CD4-positive, alpha-beta T cell treated with Interleukin-17A for 4 hours (primary cell): ENCODE data around the gene TMEM38A.
"Not testable (repeated sequence)": the region's sequence is repeated elsewhere in the genome, so short reads cannot be mapped to it uniquely, and the experiment has no call there.

Experiments
- DNase-seq: peaks from one replicate; pipeline ENCODE4 v3.0.0-alpha.2; 2020; ENCODE audit warnings: mixed read lengths

TMEM38A gene

GRCh38 chr19:16677055-16677454, 16.1 kb downstream of the TMEM38A start:
- no peak for DNase-seq

DNA sequence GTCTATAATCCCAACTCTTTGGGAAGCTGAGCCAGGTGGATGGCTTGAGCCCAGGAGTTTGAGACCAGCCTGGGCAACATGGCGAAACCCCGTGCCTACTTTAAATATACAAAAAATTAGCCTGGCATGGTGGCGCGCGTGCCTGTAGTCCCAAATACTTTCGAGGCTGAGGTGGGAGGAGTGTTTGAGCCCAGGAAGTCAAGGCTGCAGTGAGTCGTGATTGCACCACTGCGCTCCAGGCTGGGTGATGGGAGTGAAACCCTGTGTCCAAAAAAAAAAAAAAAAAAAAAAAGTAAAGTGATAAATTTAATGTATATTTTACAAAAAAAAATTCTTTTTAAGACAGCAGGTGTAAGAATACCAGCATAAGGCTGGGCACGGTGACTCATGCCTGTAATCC, 17.6 kb downstream of the TMEM38A start:
- no peak for DNase-seq

DNA sequence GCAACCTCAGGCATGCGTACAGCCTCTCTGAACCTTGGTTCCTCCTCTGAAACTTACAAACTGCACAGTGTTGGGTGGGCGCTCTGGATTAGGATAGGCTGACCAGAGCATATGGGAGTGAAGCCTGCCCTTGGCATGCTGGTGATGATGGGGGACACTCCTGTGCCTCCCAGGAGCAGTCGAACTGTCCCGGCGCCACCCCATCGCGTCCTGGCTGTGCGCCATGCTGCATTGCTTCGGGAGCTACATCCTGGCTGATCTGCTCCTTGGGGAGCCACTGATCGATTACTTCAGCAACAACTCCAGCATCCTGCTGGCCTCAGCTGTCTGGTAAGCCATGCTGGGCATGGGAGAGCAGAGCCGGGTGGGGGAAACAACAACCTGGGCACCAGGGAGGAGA, 18.9 kb downstream of the TMEM38A start:
- no peak for DNase-seq

DNA sequence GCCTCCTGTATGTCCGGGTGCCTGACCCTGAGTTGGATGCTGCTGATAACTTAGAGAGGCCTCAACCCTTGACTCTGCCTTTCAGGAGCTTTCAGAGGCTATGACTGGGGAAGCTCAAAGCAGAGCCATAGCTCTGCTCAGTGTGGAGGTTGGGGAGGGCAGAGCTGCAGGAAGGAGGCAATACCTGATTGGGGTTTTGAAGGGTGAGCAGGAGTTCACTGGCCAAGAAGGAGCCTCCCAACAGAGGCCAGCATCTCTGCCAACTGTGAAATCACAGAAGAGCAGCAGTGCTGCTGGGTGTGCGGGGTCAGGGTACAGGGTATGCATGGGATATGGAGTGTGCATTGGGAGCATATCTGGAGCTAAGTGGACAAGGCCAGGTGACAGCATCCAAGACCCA, 21.6 kb downstream of the TMEM38A start:
- no peak for DNase-seq

DNA sequence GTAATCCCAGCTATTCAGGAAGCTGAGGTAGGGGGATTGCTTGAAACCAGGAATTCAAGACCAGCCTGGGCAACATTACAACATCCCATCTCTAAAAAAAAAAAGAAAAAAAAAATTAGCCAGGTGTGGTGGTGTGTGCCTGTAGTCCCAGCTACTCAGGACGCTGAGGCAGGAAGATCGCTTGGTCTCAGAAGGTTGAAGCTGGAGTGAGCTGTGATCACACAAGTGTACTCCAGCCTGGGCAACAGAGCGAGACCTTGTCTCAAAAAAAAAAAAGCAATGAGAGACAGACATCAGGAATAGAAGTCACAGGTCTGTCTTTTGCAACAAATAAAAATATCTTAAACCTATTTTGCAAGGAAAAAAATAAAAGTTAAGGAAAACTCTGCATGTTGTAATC, 23.3 kb downstream of the TMEM38A start:
- no peak for DNase-seq

GRCh38 chr19:16688084-16688483, 27.1 kb downstream of the TMEM38A start:
- DNase-seq = no peak

GRCh38 chr19:16698914-16699313, 38.0 kb downstream of the TMEM38A start:
- no peak for DNase-seq

DNA sequence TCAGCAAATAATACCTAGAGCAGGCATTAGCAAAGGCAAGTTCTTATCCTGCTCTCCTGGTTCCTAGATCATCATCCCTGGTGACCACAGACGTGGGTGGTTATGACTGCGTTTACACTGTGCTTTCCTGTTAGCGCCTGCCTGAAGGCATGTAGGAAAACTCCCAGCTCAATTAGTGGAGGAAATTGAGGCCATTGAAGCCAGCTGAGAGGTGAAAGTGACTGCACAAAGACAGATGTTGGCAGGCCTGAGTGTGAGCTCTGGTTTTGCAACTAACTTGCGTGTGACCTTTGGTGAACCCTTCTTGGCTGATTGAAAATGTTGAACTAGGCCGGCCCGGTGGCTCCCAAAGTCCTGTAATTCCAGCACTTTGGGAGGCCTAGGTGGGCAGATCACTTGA, 41.2 kb downstream of the TMEM38A start:
- no peak for DNase-seq

DNA sequence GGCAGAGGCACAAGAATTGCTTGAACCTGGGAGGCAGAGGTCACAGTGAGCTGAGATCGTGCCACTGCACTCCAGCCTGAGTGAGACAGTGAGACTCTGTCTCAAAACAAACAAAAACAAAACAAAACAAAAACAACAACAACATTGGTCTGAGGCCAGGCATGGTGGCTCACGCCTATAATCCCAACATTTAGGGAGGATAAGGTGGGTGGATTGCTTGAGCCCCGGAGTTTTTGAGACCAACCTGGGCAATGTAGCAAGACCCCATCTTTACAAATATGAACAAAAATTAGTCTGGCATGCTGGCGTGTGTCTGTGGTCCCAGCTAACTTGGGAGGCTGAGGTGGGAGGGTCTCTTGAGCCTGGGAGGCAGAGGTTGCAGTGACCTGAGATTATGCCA, 42.7 kb downstream of the TMEM38A start:
- DNase-seq = no peak

- not testable (repeated sequence) for DNase-seq
Measured at GRCh38 chr19:16710870-16711269, 49.9 kb downstream of the TMEM38A start.

DNA sequence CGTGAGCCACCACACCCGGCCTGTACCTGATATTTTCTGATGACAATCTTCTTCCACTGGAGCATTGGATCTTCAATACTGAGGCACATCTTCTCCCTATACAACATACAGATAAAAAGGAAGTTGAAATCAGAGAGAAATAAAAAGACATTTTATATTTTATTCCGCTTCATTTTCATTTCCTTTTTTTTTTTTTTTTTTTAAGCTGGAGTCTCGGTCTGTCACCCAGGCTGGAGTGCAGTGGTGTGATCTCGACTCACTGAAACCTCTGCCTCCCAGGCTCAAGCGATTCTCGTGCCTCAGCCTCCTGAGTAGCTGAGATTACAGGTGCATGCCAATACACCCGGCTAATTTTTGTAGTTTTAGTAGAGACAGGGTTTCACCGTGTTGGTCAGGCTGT, 51.4 kb downstream of the TMEM38A start:
- DNase-seq = not testable (repeated sequence)

DNA sequence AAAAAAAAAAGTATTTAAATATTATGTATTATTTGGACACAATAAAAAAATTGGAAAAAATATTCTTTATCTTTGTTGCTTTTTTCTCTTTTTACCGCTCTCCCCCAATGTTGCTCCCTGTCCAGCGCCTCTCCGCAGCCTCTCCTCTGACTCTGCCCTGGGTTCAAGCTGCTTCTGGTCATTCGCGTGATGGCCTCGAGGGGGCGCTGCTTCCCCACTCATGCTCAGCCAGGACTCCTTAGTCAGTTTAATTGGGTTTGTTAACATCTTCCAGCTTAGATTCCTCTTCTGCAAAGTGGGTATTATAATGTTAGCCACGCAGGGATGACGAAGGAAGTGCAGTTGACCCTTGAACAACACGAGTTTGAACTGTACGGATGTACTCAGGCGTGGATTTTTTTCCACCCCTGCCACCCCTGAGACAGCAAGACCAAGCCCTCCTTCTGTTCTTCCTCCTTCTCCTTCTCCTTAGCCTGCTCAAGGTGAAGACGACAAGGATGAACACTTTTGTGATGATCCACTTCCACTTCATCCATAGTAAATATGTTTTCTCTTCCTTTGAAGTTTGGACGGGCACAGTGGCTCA, 53.9 kb downstream of the TMEM38A start:
- peak; percentile 47 for DNase-seq

GRCh38 chr19:16715611-16716010, 54.7 kb downstream of the TMEM38A start:
- no peak for DNase-seq

DNA sequence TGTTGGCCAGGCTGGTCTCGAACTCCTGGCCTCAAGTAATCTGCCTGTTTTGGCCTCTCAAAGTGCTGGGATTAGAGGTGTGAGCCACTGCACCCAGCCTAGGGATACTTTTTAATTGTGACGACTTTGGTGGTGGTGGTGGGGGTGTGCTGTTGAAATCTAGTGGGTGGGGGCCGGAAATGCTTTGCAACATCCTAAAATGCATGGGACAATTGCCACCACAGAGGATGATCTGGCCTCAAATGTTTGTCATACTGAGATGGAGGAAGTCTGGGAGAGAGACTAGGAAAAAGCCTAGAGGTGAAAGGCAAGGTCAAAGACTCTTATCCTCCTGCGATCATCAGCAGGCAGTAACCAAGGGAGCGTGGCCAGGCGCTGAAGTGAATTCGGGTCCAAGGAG, 60.1 kb downstream of the TMEM38A start:
- DNase-seq = no peak

DNA sequence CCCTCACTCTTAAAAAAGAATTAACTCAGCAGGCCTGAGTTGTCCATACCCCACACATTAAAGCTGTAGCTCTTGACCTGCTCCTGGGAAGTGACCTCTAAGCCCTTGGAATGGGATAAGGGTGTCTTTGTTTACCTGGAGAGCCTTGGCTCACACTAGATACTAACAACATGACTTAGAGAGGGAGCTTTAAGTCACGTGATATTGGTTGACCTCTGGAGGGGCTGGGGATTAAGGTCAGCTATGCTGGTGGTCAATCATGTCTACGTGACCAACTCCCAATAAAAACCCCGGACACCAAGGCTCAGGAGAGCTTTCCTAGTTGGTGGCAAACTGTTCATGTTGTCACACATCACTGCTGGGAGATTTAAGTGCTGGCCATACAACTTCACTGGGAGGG, 61.7 kb downstream of the TMEM38A start:
- DNase-seq = no peak

DNA sequence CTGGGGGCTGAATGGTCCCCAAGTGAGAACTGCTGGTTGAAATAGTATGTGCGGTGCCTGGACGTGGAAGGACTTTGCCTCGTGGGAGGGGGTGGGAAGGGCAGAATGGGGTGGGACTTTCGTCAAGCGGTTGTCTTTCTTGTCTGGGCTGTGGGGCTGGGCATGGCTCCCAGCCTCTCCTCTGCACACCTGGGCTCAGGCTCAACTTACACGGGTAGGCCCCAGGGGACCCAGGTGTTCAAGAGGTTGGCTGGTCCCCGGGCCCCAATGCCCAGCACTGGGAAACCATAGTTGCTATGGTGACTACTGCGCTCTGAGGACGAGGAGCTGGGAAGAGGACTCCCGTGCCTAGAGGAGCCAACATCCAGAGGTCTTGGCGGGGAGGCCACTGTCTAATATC, 66.0 kb downstream of the TMEM38A start:
- no peak for DNase-seq

DNA sequence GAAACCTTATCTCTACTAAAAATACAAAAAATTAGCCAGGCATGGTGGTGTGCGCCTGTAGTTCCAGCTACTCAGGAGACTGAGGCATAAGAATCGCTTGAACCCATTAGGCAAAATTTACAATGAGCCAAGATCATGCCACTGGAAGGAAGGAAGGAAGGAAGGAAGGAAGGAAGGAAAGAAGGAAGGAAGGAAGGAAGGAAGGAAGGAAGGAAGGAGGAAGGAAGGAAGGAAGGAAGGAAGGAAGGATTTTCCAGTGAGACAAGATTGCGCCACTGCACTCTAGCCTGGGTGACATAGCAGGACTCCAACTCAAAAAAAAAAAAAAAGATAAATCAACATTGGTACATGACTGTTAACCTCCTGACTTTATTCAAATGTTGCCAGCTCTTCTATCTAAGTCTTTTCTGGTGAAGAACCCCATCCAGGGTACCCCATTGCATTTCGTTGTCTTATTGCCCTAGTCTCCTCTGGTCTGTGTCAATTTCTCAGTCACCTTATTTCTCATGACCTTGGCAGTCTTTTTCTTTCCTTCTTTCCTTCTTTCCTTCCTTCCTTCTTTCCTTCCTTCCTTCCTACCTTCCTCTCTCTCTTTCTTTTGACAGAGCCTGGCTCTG, 74.8 kb downstream of the TMEM38A start:
- DNase-seq = not testable (repeated sequence)

- DNase-seq = no peak
Measured at GRCh38 chr19:16736709-16737108, 75.8 kb downstream of the TMEM38A start.

GRCh38 chr19:16737911-16738310, 77.0 kb downstream of the TMEM38A start:
- DNase-seq = no peak

DNA sequence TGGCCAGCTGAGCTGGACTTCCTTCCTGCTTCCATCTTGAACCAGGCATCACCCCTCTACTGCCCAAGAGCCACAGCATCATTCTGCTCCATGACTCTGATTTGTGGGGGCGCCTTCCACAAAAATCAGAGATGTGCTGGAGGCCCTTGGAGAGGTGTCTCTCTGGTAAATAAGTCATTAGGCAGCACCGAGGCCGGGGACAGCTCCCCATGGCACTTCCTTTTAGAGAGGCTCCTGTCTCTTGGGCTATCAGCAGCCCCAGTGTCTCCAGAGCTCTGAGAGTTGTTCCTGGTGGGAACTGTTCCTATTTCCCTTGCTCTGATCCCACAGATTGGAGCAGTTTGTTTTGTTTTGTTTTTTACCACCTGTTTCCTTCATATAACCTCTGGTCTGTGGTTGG, 78.6 kb downstream of the TMEM38A start:
- no peak for DNase-seq
